H4 (cell line): ENCODE results near the gene CXCL6. TPM values are rescaled to one million over a fixed set of nuclear protein-coding genes. Genes with fewer than 3 reads are reported as not detected.

ENCODE experiments used
- DNase-seq: peaks from one replicate; pipeline ENCODE4 v3.0.0-alpha.2; 2015; ENCODE audit warnings: low spot score
- total RNA-seq: library from RNA; depleted of rRNA; stranded (reverse); fragments of >200 nt; shearing (Covaris generic); gene quantifications from 2 replicates; pipeline ENCODE4 v1.2.3, GENCODE V29; 2014

CXCL6 gene
- total RNA-seq, 1 experiment from 2014 or later = not detected

DNA sequence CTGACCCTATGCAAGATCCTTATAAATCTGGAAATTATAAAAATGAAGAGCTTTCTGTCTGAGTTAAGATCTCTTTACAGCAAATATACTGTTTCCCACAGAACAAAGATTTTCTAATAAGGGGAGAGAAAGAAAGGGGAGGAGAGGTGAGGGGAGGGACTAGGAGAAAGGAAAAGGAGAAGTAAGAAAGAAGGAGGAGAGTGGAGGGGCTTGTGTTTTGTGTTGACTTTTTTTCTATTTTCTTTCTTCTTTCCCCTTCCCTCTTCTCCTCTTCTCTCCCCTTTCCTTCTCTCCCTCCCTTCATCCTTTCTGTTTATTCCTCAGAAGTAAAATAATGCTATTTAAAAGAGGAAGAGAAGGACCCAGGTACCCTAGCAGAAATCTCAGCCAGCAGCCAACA, 6.2 kb downstream of the CXCL6 start:
- no peak for DNase-seq

DNA sequence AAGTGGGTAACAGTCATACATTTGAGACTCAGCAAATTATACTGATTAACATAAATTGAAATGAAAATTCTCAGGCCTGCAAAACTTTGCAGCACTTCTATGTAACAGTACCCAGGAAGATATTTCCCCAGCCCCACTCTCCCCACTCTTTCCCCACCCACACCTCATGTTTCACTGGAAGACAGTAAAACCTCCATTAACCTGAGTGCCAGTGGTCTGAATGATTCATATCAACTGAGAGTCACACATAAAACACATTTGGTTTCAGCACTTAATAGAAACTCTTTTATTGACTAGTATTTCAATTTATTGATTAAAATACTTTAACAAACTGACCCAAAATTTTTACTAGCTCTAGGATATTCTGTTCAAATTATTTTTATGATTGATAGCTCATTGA, 6.9 kb downstream of the CXCL6 start:
- DNase-seq = no peak

DNA sequence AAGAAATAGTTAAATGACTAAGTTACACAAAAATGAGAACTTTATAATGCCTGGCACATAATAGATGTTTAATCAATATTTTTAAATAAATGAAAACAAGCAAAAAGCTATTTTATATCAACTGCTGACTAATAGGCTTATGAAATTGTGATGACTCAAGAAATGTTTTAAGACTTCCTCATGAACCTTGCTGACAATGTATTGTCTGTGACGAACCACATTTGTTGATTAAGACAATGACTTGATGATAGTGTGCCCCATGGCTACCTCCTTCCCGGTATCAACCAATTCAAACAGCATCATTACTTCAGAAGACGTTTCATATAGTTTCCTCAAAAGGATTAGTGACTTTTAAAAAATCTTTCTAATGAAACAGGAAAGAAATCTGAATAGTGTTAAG, 7.9 kb downstream of the CXCL6 start:
- no peak for DNase-seq

DNA sequence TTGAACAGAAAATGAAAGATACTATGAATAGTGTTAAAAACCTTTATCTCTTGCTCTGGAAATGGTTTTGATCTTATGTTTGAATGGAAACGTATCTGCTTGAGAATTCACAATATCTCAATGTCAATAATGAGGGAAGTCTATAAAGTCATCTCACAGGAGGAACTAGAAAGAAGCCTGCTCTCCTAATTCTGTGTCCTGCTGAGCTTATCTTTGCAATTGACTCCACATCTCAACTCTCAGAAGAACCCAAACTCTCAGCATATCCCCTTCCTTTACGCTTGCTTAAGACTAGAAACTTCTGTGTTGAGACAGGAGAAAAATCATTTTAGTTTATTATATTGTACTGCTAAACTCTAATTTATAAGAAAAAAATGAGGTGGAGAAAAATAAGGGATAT, 8.3 kb downstream of the CXCL6 start:
- DNase-seq = no peak

DNA sequence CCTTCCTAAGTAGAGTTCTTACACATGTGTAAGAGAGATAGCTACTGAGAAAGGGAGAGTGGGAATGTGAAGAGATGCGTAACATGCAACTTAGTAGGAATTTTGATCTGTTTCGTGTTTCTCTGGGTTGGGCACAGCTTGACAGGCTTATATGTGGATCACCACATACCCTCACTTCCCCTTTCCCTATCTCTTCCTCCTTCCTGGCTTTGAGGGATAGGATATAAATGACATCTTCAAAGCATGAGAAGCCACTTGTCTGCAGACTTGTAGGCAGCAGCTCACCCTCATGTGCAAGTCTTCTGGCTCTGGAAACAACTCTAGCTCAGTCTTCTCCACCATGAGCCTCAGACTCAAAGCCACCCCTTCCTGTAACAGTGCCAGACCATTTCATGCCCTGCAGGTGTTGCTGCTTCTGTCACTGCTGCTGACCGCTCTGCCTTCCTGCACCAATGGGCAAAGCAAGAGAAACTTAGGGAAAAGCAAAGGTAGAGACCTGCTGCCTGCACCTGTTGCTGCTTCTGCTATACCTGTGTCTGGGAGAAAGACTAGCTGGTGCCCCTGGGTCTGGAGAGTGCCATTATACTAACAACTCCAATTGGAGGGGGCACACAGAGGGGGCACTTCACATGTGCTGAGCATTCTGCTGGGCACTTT, 11.2 kb downstream of the CXCL6 start:
- no peak for DNase-seq

DNA sequence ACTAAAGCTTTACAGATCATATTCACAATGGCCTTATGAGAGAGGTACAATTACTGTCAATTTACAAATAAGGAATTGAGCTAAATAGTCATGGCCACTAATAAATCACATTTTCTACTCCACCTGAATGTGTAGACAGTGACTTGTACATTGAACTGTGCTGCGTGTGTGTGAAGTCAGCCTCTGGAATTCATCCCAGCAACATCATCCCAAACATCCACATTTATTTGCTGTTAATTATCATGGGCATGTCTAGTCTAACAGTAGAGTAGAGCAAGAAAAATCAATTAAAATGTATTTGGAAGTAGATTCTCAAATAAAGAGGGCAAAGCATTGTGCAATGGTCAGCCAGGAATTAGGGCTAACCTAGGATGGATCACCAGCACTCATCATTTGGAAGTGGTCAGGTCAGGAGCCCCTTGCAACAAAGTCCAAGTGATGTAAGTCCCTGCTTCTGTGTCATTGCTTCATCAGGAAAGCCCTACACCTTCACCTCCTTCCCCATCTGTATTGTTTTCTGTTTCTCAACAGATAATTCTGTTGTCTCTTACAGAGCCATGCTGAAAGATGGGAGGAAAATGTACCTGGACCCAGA, 11.8 kb downstream of the CXCL6 start:
- no peak for DNase-seq

DNA sequence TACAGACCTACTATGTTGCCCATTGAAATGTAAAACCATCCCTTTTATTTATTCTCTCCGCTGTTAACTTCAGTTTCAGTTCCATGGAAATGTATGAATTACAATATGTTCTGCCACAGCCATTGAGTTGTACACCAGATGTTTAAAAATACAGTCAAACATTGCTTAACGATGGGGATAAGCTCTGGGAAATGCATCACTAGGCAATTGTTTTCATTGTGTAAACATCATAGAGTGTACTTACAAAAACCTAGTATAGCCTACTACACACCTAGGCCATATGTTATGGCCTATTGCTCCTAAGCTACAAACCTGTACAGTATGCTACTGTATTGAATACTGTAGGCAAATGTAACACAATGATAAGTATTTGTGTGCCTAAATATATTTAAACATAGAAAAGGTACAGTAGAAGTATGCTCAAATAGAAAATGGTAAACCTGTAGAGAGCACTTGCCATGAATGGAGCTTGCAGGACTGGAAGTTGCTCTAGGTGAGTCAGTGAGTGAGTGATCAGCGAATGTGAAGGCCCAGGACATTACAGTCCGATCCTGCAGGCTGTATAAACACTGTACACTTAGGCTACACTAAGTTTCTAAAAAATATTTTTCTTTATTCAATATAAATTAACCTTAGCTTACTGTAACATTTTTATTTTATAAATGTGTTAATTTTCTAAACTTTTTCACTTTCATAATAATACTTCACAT, 13.9 kb downstream of the CXCL6 start:
- no peak for DNase-seq

DNA sequence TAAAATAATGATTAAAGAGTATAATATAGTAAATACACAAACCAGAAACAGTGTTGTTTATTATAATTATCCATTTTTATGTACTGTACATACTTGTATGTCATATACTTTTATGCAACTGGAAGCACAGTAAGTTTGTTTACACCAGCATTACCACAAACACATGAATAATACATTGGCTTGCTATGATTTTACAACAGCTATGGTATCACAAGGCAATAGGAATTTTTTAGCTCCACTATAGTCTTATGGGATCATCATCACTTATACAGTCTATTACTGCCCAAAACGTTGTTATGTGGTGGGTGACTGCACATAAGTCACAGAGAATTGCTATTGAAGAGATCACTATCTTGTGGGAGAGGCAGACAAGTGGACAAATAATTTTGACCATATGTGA, 14.8 kb downstream of the CXCL6 start:
- no peak for DNase-seq

DNA sequence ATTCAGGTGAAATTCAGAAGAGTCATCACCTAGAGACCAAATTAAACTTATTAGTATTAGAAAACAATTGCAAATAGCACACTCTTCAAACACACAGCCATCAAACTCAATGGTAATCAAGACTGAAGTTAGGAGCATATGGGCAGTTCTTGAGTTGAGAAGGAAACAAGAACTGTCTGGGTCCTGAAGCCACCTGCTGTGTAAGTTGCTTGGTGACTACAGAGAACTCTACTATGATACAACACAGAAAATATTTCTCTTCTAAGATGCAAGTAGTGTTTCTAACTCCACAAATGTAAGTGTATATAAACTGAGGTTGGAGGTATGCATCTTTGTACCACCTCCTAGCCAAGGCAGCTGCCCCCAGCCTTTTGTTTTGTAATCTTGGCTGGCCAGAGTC, 16.3 kb downstream of the CXCL6 start:
- no peak for DNase-seq

DNA sequence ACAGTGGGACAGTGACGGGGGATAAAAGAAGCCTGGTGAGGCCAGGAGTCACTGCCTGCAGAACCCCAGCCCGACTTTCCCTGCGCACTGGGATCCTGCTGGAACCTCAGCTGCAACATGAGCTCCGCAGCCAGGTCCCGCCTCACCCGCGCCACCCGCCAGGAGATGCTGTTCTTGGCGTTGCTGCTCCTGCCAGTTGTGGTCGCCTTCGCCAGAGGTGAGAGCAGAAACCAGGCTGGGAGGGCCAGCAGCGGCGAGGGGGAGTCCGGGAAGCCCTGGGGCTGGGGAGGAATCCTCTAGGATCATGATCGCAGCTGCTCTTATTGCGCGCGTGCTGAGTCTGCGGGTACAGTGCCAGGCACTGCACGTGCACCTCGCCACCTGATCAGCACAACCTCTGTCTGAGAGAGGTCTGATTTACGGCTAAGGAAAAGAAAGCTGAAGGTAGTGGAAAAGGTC, 16.8 kb downstream of the CXCL6 start, which contains the start of gene PF4V1:
PF4V1 (plus strand) TSS at position 51 of the 459 bp plus-strand sequence; CDS start at position 118, 67 bp downstream.
- DNase-seq = no peak

DNA sequence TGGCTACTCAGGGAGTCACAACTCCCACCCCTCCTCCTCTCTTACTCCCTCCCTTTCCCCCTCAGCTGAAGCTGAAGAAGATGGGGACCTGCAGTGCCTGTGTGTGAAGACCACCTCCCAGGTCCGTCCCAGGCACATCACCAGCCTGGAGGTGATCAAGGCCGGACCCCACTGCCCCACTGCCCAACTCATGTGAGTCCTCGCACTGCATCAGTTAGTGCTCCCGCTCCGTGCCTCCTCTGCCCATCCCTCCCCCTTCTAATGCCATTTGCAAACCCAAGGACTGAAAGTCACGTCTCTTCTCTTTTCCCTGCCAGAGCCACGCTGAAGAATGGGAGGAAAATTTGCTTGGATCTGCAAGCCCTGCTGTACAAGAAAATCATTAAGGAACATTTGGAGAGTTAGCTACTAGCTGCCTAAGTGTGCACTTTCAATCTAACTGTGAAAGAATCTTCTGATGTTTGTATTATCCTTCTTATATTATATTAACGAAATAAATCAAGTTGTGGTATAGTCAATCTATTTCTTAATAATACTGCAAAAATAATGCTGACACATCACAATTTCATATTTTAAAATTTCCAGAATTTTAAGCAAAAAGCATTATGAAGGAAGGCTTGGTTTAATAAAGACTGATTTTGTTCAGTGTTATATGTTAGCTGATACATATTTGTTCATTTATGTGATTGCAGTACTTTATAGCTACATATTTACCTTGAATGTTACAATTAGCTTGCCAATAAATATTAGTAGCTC, 17.4 kb downstream of the CXCL6 start:
- no peak for DNase-seq

DNA sequence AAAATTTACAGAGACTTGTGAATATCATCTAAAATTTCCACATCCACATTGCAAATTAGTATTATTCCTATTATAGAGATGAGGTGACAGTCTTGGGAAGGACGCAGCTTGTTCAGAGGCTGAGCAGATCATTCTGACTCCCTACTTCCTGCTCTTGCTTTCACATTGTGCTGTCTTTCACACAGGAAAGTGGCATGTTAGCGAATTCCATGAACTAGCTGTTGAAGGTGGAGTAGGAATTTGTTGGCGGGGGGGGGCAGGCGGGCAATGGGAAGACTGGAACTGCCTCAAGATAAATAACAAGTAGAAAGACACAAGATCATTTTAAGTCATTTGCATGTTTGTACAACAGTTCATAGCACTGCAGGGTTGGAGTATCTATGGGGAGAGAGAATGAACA, 18.9 kb downstream of the CXCL6 start:
- DNase-seq = no peak

DNA sequence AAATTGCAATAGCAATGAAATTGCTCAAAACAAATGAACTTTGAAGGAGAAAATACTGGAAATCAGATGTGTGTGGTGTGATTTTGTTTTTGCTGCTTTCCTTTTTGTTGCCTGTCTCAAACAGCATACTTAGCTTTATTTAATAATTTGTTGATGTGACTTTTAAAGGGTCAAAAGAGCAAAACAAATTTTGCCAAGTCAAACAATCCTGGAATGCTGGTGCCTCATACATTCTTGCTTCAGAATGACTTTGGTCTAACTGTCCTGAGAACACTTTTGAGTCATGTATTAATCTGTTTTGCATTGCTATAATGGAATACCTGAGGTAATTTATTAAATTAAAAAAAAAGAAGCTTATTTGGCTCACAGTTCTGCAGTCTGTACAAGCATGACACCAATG, 20.0 kb downstream of the CXCL6 start:
- DNase-seq = no peak

DNA sequence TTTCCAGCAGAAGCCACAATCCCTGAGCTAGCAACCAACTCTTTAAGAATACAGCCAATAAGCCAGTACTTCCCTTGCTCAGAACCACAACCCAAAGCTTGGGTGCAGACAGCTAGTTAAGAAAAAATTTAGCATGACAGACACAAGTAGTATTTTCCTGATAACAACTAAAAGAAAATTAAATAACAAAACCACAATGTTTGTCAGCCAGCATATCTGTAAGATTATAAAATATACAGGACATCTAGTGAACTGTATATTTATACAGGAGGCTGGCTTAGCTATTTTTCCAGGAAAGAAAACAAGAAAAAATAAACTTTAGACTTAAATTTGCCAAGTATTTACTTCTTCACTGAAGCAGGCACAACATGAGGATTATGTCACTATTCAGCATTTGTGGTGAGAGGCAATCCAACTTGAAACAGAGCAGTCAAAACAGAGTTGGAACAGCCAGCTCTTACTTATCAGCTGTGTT, 23.2 kb downstream of the CXCL6 start:
- peak; percentile 94 for DNase-seq

DNA sequence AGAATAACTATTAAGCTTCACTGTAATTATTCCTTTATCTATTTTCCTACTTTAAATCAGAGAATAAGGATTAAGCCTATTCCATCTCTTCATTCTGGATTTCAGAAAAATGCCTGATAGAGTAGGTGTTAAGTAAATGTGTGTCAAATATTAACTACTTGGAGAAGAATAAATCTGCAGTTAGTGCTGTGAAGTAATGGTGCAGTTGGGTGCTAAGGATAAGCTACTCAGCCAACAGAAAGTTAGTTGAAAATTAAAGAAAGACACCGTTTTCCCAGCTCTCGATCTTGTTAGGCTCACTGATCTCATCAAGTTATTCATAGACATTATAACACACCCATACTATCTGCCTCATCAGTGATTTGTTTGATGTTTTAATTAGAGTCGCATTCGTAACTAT, 23.7 kb downstream of the CXCL6 start:
- DNase-seq = no peak

DNA sequence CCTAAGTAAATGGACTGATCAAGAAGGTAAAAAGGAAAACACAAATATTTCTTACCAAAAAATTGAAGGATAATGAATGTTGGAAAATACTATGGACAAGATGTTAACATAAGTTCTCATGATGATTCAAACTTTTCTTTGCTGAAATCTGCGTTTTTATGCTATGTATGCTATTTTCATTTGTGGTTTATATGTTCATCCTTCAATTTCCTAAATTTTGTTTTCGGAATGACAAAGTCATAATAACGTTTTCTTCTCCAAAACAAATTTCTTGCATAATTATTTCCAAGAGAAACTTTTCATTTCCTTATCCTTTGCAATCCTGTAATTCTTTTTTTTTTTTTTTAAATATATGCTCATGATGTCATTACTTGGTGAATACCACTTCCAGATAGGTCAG, 24.4 kb downstream of the CXCL6 start:
- DNase-seq = no peak

DNA sequence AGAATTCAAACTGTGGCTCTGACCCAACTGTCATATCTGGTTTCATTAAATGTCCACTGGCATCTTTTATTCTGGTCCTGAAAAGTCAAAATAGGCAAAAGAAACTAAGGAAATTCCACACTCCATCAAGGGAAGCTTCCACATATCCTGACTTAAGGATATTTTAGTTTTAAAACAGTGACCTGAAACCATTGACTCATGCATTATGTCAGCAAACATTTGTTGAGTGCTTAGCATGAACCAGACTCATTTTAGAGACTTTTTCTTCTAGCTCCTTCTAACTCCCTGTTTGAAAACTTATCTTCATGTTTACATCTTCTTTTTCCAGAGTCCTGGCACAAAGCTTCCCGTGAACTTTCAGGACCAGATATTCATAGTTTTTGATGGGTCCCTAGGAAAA, 25.8 kb downstream of the CXCL6 start:
- DNase-seq = no peak

DNA sequence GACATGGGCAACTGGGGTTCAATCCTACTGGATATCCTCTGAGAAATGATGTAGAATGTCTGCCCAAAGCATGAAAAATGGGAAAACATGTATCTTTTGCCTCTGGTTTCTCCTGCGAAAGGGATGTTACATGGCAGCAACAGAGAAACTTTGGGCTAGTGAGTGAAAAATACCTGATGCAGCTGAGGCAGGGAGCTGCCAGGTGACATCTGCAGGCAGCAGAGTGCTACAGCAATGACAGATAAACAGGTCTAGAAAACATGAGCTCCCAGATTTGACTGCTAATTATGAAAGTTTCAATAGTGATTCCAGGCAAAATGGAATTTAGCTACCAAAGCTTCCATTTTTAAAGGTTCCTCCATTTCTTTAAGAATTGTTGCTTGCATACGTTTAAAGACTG, 27.9 kb downstream of the CXCL6 start:
- DNase-seq = no peak

DNA sequence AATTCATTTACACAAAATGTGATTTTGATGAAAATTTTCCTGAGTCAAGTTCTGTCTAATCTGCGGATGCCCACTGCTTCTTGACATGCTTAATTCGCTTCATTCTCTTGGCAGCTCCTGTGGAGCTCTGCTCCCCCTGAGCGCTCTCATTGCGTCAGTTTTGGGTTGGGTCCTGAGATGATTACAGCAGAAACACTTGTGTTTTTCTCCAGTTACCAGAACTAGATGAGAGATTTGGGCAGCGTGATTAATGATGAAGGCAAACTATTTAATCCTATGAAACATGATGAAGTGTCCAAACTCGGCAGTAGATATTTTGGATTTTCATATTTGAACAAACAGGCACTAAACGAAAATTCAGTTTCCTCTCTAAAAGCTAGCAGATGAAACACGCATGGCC, 28.5 kb downstream of the CXCL6 start:
- DNase-seq = no peak

DNA sequence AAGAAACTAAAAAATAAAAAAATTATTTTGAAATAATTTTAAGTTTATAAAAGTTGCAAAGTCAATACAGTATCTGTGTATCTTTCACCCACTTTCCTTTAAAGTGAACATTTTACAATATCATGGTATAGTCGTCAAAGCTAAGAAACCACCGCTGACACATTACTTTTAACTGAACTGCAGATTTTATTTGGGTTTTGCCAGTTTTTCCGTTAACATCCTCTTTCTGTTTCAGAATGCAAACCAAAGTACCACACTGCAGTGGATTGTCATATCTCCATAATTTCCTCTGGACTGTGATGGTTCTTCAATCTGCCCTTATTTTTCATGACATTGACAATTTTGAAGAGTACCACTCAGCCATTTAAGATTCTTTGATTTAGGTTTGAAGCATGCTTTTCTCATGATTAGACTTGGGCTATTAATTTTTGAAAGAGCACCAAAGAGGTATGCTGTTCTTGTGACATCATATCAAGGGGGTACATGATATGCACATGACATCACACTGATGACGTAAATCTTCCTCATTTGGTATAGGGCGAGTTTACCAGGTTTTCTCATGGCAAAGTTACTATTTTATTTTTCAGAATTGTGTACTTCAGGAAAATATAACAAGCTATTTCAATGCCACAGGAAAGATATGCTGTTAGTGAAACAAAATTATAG, 29.1 kb downstream of the CXCL6 start:
- DNase-seq = no peak

DNA sequence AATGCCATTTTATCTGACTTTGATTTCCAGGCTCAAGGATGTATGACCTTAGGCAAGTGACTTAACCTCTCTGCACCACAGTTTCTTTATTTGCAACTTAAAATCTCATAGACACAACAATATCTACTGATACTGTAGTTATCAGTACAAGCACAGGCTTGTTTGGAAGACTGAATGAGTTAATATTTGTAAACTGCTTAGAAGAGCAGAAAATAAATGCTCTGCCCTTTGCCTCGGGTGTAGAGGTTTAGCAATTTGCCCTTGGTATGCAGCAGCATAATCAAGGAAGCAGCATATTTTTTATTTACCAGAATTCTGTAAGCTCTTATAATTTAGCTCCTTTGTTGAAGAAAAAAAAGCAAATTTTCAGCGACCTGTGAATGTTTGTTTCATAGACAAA, 29.8 kb downstream of the CXCL6 start:
- DNase-seq = no peak

DNA sequence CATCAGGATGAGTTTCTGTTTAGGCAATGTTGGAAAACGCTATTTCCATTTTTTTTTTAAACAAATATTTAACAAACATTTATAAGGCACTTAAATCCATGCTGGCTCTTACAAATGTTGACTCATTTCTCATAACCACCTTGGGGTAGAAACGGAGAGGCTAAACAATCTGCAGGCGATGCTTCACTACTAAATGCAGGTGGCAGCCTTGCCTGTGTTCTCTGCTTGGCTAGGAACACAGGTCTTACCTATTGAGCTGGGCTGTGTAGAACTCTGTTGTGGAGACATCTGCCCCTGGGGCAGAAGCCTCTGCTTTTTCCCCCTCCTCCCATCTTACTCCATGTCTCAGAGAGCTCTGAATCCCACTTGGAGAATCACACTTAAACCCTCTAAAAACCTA, 31.3 kb downstream of the CXCL6 start:
- no peak for DNase-seq
